C1 segment of cervical spinal cord (tissue), 14 donors: ENCODE data around the gene SVOPL.
"Not testable (repeated sequence)": the region's sequence is repeated elsewhere in the genome, so short reads cannot be mapped to it uniquely, and the experiment has no call there.

ENCODE experiments used
- DNase-seq, 14 donors: peaks; one replicate each; lab custom pipeline; 2025; lab: John Stamatoyannopoulos, UW

Gene SVOPL

GRCh38 chr7:138700857-138701536 is at the start of gene SVOPL:
SVOPL (minus strand) TSS chr7:138701362; CDS start chr7:138679045, 22,317 bp downstream.
- DNase-seq = no peak

DNA sequence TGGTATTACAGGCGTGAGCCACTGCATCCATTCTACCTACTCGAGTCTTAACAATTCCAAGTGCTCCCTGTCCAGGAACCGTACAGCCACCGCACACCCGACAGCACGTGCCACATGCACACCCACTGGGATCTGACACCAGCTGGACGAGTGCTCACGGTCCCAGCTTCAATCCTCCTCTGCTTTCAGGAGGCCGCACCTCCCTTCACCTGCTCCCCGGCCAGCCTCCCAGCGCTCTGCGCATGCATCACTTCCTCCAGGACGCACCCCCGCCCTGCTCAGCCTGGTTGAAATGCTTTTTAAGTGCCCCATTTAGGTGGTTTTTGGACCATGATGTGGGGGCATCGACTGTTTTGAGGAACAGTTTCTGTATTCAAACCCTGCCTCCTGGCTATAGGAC is 49.3 kb upstream of the SVOPL start:
- DNase-seq = no peak

DNA sequence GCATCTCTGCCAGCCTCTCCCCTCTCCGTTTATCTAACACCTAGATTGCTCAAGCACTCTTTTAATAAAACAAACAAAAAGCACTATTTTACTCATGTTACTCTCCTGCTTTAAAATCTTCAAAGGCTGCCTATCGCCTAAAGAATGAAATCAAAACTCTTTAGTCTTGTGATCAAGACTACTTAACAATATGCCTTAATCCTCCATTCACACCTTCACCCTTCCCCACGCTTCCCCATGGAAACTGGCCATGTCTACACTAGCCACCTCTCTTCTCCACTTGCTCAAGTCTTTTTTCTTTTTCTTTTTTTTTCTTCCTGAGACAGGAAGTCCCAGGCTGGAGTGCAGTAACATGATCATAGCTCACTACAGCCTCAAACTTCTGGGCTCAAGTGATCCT is 48.8 kb upstream of the SVOPL start:
- no peak for DNase-seq

- DNase-seq = no peak
These were observed 47.5 kb upstream of the SVOPL start for GRCh38 chr7:138748666-138749065.

GRCh38 chr7:138746073-138746472 is 44.9 kb upstream of the SVOPL start:
- no peak for DNase-seq

- no peak for DNase-seq
These were observed 44.0 kb upstream of the SVOPL start for GRCh38 chr7:138745189-138745588.

GRCh38 chr7:138741453-138741735 is 40.2 kb upstream of the SVOPL start:
- no peak for DNase-seq

- no peak for DNase-seq
These were observed 38.7 kb upstream of the SVOPL start for GRCh38 chr7:138739859-138740258.

DNA sequence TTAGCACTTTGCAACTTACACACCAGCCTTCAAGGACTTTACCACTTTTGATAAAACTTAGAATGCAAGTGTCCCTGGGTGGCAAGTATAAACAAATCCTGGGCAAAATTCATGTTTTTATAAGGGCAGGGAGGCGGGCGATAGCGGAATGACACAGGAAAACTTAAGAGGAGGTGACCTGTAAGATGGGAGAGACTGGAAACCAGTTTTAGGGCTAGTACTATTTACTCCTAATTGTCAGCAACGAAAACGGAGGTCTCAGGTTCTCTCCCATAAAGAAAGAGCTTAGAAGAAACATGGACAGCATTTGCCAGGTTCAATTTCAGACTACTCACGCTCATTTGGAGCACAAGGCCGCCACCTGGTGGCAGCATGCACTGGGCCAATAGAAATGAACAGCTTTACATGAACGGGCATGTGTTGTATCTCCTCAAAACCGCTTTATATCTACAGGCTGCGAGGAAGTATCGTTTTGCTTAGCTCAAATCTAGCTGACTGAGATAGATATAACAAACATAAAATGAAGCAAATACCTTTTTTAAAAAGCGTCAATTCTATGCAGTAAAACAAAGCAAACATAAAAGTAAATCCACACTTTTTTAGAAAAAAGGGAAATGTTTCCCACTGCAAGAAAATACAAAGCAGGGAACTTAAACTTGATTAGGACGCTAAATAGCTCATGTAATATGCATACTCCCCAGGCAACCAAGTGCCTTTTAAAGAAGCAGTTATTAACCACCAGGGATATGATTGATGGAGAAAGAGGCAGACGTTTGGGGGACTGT is 37.6 kb upstream of the SVOPL start:
- peak in 12 of 14 donors; percentile 3 to 83 (median 68) for DNase-seq

DNA sequence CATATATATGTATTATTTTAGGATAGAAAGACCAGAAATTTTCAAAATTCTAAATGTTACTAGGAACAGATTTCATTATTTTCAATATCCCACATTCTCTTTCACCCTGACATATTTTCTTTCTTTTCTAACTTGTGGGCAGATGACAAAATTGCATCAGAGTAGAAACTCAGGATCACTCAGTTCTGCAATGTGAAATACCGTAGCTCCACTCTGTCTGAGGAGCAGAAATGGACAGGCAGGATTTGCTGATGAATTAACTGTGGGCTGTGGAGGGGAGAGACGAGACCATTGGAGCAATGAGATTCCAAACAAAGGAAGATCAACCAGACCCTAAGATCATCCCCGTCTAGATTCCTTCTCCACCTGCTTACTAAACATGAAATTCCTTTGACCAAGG is 37.0 kb upstream of the SVOPL start:
- DNase-seq = no peak

DNA sequence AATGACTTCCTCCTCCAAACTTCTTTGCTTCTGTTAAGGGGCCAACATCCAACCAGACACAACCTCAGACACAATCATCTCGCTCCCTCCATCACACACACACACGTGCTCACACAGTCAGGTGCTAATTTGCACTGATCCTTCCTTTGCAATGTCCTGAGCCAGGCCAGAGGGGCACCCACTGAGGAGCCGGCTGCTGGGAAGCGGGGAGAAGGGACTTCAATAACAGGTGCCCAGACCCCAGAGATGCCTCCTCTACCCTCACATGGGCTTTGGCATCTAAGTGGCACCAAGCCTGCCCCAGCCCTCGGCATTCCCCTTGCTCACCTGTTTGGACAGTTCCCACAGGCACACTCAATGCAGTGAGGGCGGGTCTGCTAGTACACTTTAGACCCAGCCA is 34.2 kb upstream of the SVOPL start:
- no peak for DNase-seq

DNA sequence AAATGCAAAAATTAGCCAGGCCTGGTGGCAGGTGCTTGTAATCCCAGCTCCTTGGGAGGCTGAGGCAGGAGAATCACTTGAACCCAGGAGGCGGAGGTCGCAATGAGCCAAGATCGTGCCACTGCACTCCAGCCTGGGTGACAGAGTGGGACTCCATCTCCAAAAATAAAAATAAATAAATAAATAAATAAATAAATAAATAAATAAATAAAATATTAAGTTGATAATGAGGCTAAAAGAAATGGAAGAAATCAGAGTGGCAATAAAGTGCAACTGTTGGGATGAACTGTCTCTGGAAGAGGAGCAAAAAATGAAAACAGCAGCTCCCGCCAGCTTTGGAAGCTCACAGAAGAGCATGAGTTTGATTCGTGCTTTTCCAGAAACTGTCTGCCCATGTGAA is 30.6 kb upstream of the SVOPL start:
- DNase-seq = not testable (repeated sequence)

- no peak for DNase-seq
These were observed 28.3 kb upstream of the SVOPL start for GRCh38 chr7:138729444-138729843.

- no peak for DNase-seq
These were observed 26.4 kb upstream of the SVOPL start for GRCh38 chr7:138727336-138728099.

- no peak for DNase-seq
These were observed 25.1 kb upstream of the SVOPL start for GRCh38 chr7:138726288-138726687.

DNA sequence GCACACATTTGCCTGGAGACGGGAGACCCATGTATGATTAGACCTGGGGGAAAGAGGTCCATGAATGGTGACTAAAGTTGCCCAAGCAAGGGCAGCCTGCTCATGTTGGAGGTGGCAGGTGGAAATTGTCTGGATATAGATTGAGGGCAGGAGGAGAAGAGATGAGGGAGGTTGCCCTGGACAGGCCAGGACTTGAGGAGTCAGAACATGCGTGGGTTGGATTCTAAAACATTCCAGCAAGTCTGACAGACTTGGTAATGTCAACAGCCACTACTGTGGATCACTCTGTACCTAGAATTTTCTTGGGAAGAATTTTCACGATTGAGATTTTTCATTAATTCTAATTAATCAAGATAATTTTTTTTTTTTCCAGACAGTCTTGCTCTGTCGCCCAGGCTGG is 19.1 kb upstream of the SVOPL start:
- no peak for DNase-seq

DNA sequence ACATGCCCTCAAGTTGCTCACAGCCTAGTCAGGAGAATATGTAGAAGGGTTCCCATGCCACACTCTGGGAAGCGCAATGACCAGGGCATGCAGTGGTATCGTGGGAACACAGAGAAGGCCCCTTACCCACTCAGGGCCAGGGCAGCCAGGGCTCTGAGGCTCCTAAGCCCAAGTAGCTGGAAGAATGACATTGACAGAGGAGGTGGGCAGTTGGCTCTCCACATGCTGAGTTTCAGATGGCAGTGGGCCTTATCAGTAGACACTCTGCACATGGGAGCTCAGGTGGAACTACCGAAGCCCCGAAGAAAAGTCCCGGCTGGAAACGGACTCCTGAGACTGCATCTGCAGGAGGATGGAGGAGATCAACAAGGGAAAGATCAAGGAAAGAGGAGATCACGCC is 15.7 kb upstream of the SVOPL start:
- DNase-seq = no peak

DNA sequence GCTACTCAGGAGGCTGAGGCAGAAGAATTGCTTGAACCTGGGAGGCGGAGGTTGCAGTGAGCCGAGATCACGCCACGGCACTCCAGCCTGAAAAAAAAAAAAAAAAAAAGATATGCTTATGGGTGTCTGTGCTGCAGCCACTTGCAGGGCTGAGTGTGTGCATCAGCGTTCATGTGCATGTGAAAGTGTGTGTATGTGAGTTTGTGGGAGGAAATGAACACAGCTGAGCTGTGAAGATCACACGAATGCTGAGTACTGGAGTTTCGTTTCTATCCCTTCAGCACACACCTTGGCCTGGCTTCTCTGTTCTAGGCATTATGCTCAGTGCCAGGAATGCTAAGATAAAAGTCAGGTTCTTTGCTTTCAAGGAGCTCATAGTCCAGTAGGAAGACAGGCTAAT is 12.0 kb upstream of the SVOPL start:
- DNase-seq = no peak

- no peak for DNase-seq
These were observed 11.5 kb upstream of the SVOPL start for GRCh38 chr7:138712652-138713051.

GRCh38 chr7:138710536-138711385 is 9.6 kb upstream of the SVOPL start:
- no peak for DNase-seq

GRCh38 chr7:138705167-138705566 is 4.0 kb upstream of the SVOPL start:
- no peak for DNase-seq

- no peak for DNase-seq
These were observed 368 bp upstream of the SVOPL start for GRCh38 chr7:138701537-138701923.
